Right lobe of liver (tissue), 6 donors: Measurements from ENCODE around the gene GDAP2. TPM values are rescaled to one million over a fixed set of nuclear protein-coding genes. Genes with fewer than 3 reads are reported as not detected.

ENCODE experiments used
- ATAC-seq, 4 donors: fragments of 200-7000 bp; cut with Tn5 transposase; one replicate each; pipeline ENCODE4 v1.9.1; 2020; ENCODE audit warnings: mild to moderate bottlenecking in 4 of 4, moderate library complexity in 4 of 4
- DNase-seq, 3 donors: peaks; one replicate each; pipeline ENCODE4 v3.0.0-alpha.2; 2020
- H3K27ac ChIP-seq, 3 donors: fragments of 200-600 bp; one replicate each; pipeline ENCODE4 v1.8.0; 2022
- H3K27me3 ChIP-seq, 2 donors: fragments of 200-600 bp; one replicate each; pipeline ENCODE4 v1.8.0; 2022
- H3K36me3 ChIP-seq, 4 donors: fragments of 200-600 bp; sonication (generic) in 1 of 4; one replicate each; pipeline versions ENCODE4 v1.5.1 to v1.8.0; 2017 to 2022; ENCODE audit warnings: control low read depth in 1 of 4
- H3K4me1 ChIP-seq, 4 donors: fragments of 200-600 bp; sonication (generic) in 1 of 4; one replicate each; pipeline versions ENCODE4 v1.5.1 to v1.8.0; 2017 to 2022; ENCODE audit warnings: control low read depth in 1 of 4
- H3K4me3 ChIP-seq, 3 donors: fragments of 200-600 bp; one replicate each; pipeline ENCODE4 v1.8.0; 2022
- H3K9me3 ChIP-seq, 4 donors: fragments of 200-600 bp; sonication (generic) in 1 of 4; one replicate each; pipeline versions ENCODE4 v1.5.1 to v1.8.0; 2017 to 2022; ENCODE audit warnings: control low read depth in 1 of 4
- CTCF ChIP-seq, 4 donors: fragments of 200-600 bp in 3 of 4; fragments of 450-650 bp in 1 of 4; IDR thresholded peaks; one replicate each; pipeline versions ENCODE4 v1.5.1 to v1.8.0; 2016 to 2022; ENCODE audit warnings: antibody characterized with exemption in 4 of 4, mild to moderate bottlenecking in 2 of 4
- POLR2A ChIP-seq: fragments of 450-650 bp; IDR thresholded peaks from one replicate; pipeline ENCODE4 v1.6.1; 2017; ENCODE audit warnings: antibody characterized with exemption, mild to moderate bottlenecking
- WGBS: methylation state at CpG from one replicate; pipeline ENCODE4 v1.1.6; 2018; ENCODE audit warnings: low coverage, low lambda C conversion rate; ENCODE audit not compliant: insufficient coverage; ENCODE audit errors: missing lambda C conversion rate; 5-methylcytosine and 5-hydroxymethylcytosine counted together
- intact Hi-C, 2 donors: fragments of 100-400 bp; cut with DNase I; formaldehyde crosslinking; loops; one replicate each; pipeline versions ENCODE4 v1.11.2 to v1.14.1; 2022
- total RNA-seq, 6 experiments: library from RNA; depleted of rRNA in 2 of 6; stranded (reverse); fragments of >200 nt in 2 of 6; fragmentation: NEBNext Ultra II Directional in 3 of 6; extraction: Animal tissue kit (Norgen Biotek cat#: 25700) in 3 of 6; gene quantifications; one replicate each; pipeline versions ENCODE4 v1.1.0 to v1.2.4, GENCODE V29; 2016 to 2023
- donor health status: DM: no; HTN: yes; CAD: no.
- donor health status: DM: no; HTN: no; CAD: no.
- donor health status: DM: no; HTN: no; CAD: no.
- donor health status: DM: no; HTN: yes; CAD: no.
- donor health status: DM: no; HTN: yes; CAD: no.

The GDAP2 gene
- total RNA-seq, 6 experiments from 2014 or later, result 11.3 to 16.2 (median 13.2) TPM

- 40% methylated on average over 4 of the region's 4 CpGs for WGBS
- intact Hi-C loops, result no loop called here
Measured at GRCh38 chr1:117897551-117897950, 31.9 kb downstream of the GDAP2 start.

DNA sequence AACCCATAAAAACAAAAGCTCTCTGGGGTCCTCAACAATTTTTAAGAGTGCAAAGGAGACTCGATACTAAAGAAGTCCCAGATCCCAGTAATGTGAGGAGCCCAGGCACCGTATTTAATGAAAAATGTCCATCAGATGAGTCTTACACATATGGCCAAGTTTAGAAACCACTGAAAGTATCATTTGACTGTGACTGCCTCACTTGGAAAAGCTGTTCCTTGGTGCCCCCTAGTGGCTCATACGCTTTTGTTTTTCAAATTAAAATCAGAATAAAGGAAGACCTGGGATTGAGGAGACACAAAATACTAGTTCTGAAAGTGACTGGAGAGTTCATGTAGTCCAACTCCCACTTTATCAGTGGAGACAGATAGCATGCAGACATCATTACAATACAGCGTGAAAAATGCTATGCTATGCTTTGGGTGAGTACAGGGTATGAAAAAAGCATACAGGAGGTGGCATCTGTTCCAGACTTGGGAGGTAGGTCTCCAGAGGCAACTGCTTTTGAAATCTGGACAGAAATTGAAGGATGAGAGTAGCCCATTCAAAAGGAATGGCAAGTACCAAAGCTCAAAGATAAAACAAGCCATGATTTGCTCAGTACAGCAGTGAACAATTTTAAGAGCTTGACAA is 33.8 kb downstream of the GDAP2 start:
- no peaks in the 10 kb centered on the region for H3K9me3 ChIP-seq

More at GRCh38 chr1:117897551-117897950, 31.9 kb downstream of the GDAP2 start:
- Histone ChIP-seq H3K4me3 (no peak overlapping the region), H3K27me3 (no peaks in the 10 kb centered on the region), H3K9me3 (no peaks in the 10 kb centered on the region), H3K27ac (no peak overlapping the region), H3K4me1 (peaks cover 0 to under 1% (median 0%) of the 10 kb centered on the region in 4 donors), H3K36me3 (peaks cover 0 to 36% (median 5%) of the 10 kb centered on the region in 4 donors)
- DNase-seq, result no peak
- peak in 1 of 4 donors; percentile 24 for ATAC-seq
- no peak for TF ChIP-seq POLR2A
- TF ChIP-seq CTCF (IDR thresholded peaks at IDR 0.05), result no peak

DNA sequence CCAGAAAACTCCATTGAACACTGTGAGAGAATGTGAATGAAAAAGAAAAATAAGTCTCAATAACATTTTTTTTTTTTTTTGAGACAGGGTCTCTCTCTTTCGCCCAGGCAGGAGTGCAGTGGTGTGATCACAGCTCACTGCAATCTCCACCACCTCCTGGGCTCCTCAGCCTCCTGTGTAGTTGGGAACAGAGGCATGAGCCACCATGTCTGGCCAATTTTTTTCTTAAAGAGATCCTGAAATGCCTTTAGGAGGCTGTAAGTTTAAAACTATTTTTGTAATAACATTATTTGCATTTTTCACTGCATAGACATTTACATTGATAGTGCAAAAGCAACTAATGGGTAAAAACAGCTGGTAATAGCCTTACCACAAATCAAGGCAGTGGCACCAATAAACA is 35.3 kb downstream of the GDAP2 start:
- no peak for ATAC-seq
- DNase-seq, result no peak
- WGBS, result 71% methylated on average over 1 of the region's 1 CpG
- intact Hi-C loops, result no loop called here
- Histone ChIP-seq H3K36me3 (peaks cover 0 to 30% (median 3%) of the 10 kb centered on the region in 4 donors), H3K9me3 (no peaks in the 10 kb centered on the region), H3K27me3 (no peaks in the 10 kb centered on the region), H3K27ac (no peak overlapping the region), H3K4me1 (peaks cover 0 to 10% (median 3%) of the 10 kb centered on the region in 4 donors), H3K4me3 (no peak overlapping the region)
- TF ChIP-seq POLR2A (no peak), CTCF (IDR thresholded peaks at IDR 0.05) (no peak)

More for the DNA sequence above, 33.8 kb downstream of the GDAP2 start:
- H3K36me3 ChIP-seq, result peaks cover 0 to 36% (median 3%) of the 10 kb centered on the region in 4 donors
- intact Hi-C loops, result no loop called here
- no peak overlapping the region for H3K27ac ChIP-seq
- no peaks in the 10 kb centered on the region for H3K27me3 ChIP-seq
- TF ChIP-seq CTCF (IDR thresholded peaks at IDR 0.05) (peak; percentile 73 to 76 (median 74)), POLR2A (no peak)
- no peak overlapping the region for H3K4me3 ChIP-seq
- H3K4me1 ChIP-seq, result peaks cover 0 to 10% (median 3%) of the 10 kb centered on the region in 4 donors
- DNase-seq, result peak in 2 of 3 donors; percentile 20 to 59
- ATAC-seq, result peak; percentile 73 to 89 (median 82)
- WGBS, result 19% methylated on average over 4 of the region's 4 CpGs

- intact Hi-C loops, result no loop called here
- Histone ChIP-seq H3K9me3 (no peaks in the 10 kb centered on the region), H3K27ac (no peak overlapping the region), H3K27me3 (no peaks in the 10 kb centered on the region), H3K36me3 (peaks cover 0 to 14% (median 3%) of the 10 kb centered on the region in 4 donors), H3K4me1 (peaks cover 0 to 10% (median 3%) of the 10 kb centered on the region in 4 donors), H3K4me3 (no peak overlapping the region)
- no peak for DNase-seq
- TF ChIP-seq POLR2A (no peak), CTCF (IDR thresholded peaks at IDR 0.05) (no peak)
- ATAC-seq, result peak; percentile 61 to 76 (median 70)
- 50% methylated on average over 2 of the region's 2 CpGs for WGBS
Measured at GRCh38 chr1:117892512-117892911, 36.9 kb downstream of the GDAP2 start.
